ENCODE data around the gene SMIM43.
"Not testable (repeated sequence)": the region's sequence is repeated elsewhere in the genome, so short reads cannot be mapped to it uniquely, and the experiment has no call there.

Gene SMIM43

DNA sequence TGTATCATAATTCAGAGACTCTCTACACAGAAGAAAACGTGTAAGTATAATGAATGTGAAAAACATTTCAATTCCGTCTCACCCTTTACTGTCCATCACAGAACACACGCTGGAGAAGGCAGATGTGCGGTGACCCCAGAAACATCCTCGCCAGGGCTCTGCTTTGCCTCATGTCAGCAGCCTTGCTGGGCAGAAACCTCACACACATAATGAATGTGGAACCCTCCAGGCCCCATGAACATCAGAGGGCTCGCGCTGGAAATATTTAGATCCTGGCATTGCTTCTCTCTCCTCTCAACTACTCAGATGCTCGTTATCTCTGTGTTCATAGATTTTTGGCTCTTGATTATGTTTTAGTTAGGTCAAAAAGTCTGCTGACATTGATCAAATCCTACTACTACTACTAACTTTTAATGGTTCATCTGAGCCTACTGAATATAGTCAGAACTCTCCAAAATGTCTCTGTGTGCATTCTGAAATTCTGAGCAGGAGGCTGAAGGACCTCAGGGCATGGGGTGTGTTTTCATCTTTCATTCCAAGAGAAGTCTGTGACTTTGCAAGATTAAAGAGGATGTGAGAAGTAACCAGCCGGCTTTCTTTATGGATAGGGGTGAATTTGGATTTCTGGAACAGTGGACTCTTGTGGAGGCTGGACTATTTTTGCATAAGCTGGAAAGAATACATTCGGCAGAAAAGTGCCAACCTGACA, 27.0 kb downstream of the SMIM43 start:
- no peak overlapping the region for H3K4me3 ChIP-seq (ENCODE audit: low read length)
- no peak for DNase-seq (ENCODE audit: low read depth)
- TF ChIP-seq CTCF (conservative IDR thresholded peaks at IDR 0.05; ENCODE audit: low read length) = no peak

DNA sequence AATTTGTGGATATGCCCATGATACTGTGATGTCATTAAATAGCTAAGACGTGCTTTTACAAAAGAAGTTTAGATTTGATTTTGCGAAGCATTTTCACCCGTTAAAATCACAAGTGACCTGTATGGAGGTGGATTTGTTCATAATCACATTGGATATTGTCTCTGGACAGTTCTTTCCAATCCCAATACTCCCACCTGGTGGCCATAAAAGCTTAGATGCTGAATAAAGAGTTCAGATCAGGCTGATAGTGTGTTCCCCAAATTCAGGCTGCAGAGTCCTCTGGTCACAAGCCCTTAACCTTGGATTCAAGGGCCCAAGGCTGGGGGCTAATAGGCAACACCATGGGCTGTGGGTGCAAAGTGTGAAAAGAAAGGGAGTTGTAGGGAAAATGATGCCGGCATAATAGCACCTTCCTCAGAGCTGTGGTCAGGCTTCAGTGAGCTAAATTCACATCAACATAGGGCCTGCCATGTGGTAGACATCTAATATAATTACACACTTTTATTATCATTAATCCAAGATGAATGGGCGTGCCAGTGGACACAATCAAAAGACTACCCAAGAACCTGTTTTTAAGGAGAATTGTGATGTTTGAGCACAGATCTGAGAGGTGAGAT, 28.1 kb downstream of the SMIM43 start:
- TF ChIP-seq CTCF (conservative IDR thresholded peaks at IDR 0.05; ENCODE audit: low read length) = peak; percentile 83
- H3K4me3 ChIP-seq (ENCODE audit: low read length) = no peak overlapping the region
- peak; percentile 63 for DNase-seq (ENCODE audit: low read depth)

- DNase-seq (ENCODE audit: low read depth) = no peak
- TF ChIP-seq CTCF (conservative IDR thresholded peaks at IDR 0.05; ENCODE audit: low read length) = no peak
These were observed 30.4 kb downstream of the SMIM43 start for GRCh38 chr4:121734571-121734970.

DNA sequence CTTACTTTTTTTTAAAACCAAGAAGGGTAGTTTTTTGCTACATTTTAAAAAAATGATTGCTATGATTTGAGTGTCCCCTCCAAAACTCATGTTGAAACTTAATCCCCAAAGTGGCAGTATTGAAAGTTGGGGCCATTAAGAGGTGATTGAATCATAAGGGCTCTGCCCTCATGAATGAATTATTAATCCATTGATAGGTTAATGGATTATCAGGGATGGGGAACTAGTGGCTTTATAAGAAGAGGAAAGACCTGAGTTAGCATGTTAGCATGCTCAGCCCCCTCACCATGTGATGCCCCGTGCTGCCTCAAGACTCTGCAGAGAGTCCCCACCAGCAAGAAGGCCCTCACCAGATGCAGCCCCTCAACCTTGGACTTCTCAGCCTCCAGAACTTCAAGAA, 31.0 kb downstream of the SMIM43 start:
- H3K4me3 ChIP-seq (ENCODE audit: low read length) = no peak overlapping the region
- no peak for DNase-seq (ENCODE audit: low read depth)
- no peak for TF ChIP-seq CTCF (conservative IDR thresholded peaks at IDR 0.05; ENCODE audit: low read length)

More at GRCh38 chr4:121734571-121734970, 30.4 kb downstream of the SMIM43 start:
- H3K4me3 ChIP-seq (ENCODE audit: low read length) = no peak overlapping the region

DNA sequence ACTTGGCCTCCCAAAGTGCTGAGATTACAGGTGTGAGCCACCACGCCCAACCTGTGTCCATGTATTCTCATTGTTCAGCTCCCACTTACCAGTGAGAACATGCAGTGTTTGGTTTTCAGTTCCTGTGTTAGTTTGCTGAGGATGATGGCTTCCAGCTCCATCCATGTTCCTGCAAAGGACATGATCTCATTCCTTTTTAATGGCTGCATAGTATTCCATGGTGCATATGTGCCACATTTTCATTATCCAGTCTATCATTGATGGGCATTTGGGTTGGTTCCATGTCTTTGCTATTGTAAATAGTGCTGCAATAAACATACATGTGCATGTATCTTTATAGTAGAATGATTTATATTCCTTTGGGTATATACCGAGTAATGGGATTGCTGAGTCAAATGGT, 35.2 kb downstream of the SMIM43 start:
- not testable (repeated sequence) for DNase-seq (ENCODE audit: low read depth); H3K4me3 ChIP-seq (ENCODE audit: low read length)

DNA sequence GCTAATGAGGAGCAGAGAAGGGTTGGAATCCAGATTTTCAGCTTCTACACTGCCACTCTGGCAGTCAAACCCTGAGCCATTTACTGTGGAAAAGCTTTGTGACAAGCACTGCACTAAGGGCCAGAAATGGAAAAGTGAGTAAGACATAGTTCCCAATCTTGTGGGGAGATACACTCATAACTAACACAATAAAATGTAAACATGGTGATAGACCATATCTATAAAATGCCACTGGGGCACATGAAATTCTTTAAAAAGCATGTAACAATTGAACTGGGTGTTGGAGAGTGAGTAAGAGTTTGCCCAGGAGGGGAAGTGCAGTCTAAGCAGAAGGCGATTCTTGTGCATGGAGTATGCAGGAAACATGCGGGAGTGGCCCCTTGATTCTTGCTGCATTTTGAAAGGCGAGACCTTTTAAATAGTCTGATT, 36.2 kb downstream of the SMIM43 start:
- no peak for TF ChIP-seq CTCF (conservative IDR thresholded peaks at IDR 0.05; ENCODE audit: low read length)
- no peak overlapping the region for H3K4me3 ChIP-seq (ENCODE audit: low read length)
- peak; percentile 97 for DNase-seq (ENCODE audit: low read depth)

DNA sequence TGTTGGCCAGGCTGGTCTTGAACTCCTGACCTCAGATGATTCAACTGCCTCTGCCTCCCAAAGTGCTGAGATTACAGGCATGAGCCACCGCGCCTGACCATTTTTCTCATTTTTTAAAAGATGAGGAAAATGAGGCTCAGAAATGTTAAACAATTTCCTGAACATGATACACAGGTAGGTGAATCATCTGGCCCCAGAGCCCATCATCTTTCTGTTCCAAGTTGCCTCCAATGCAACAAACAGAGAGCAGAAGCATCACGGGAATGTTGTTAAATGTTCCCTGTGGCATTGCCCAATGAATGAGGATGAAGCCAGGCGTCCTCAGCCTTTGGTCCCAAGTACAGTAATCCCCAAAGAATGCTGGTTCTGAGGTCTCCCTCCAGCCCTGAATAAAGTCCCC, 36.9 kb downstream of the SMIM43 start:
- DNase-seq (ENCODE audit: low read depth) = peak; percentile 99
- TF ChIP-seq CTCF (conservative IDR thresholded peaks at IDR 0.05; ENCODE audit: low read length) = no peak; the same call in 1 of the 2 replicates
- H3K4me3 ChIP-seq (ENCODE audit: low read length) = no peak overlapping the region
